Measurements from ENCODE around the gene RHBDD2. TPM values are rescaled to one million over a fixed set of nuclear protein-coding genes. Genes with fewer than 3 reads are reported as not detected.
"Not testable (repeated sequence)": the region's sequence is repeated elsewhere in the genome, so short reads cannot be mapped to it uniquely, and the experiment has no call there.

Gene RHBDD2
- total RNA-seq, 3 donors from 2014 or later: 36.6 to 47.7 (median 39.0) TPM

DNA sequence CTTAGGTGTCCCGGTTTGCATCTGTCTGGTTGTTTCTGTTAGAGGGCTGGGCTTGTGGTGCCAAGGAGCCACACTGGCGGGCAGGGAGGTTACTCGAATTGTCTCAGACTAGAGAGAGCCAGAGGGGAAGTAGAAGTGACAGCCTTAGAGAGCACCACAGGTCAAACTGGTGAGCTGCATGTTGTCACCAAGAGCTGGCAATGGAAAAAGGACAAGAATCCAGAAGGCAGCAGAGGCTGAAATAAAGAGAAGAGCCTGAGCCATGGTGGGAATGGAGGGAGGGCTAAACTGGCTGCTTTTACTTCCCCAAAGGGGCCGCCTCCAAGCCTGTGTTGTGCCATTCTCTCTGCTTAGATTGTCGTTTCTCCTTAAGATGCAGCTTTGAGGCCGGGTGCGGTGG lies 31.1 kb upstream of the RHBDD2 start:
- intact Hi-C loops (cut with DNase I; ENCODE audit: low total_unique reads): loop anchor here (1.0 kb wide), 1 partner anchor 16 kb away; no protein-coding TSS in a partner anchor
- Histone ChIP-seq H3K4me3 (no peak overlapping the region), H3K27me3 (no peaks in the 10 kb centered on the region), H3K36me3 (no peaks in the 10 kb centered on the region), H3K9me3 (no peaks in the 10 kb centered on the region), H3K4me1 (no peaks in the 10 kb centered on the region), H3K27ac (no peak overlapping the region)
- no peak for DNase-seq (ENCODE audit: low spot score in 2 of 2)
- TF ChIP-seq POLR2AphosphoS5 (IDR thresholded peaks at IDR 0.05) (no peak), POLR2A (IDR thresholded peaks at IDR 0.05) (no peak)
- TF ChIP-seq, protein P1, sequence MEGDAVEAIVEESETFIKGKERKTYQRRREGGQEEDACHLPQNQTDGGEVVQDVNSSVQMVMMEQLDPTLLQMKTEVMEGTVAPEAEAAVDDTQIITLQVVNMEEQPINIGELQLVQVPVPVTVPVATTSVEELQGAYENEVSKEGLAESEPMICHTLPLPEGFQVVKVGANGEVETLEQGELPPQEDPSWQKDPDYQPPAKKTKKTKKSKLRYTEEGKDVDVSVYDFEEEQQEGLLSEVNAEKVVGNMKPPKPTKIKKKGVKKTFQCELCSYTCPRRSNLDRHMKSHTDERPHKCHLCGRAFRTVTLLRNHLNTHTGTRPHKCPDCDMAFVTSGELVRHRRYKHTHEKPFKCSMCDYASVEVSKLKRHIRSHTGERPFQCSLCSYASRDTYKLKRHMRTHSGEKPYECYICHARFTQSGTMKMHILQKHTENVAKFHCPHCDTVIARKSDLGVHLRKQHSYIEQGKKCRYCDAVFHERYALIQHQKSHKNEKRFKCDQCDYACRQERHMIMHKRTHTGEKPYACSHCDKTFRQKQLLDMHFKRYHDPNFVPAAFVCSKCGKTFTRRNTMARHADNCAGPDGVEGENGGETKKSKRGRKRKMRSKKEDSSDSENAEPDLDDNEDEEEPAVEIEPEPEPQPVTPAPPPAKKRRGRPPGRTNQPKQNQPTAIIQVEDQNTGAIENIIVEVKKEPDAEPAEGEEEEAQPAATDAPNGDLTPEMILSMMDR (IDR thresholded peaks at IDR 0.05): no peak

DNA sequence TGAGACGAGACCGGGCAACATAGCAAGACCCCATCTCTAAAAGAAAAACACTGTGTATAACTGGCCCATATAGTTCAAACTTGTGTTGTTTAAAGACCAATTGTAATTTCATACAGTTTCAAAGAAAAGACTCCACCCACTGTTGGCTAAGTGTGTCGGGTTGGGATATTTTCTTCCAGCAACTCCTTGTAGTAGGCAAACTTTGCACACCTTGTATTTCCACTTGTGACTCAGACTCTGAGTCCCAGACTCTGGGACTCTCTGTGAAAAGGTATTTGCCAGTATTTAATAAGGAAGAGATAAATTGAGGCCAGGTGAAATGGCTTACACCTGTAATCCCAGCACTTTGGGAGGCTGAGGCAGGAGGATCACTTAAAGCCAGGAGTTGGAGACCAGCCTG lies 29.3 kb upstream of the RHBDD2 start:
- Histone ChIP-seq H3K4me3 (no peak overlapping the region), H3K27me3 (no peaks in the 10 kb centered on the region), H3K36me3 (no peaks in the 10 kb centered on the region), H3K27ac (no peak overlapping the region), H3K4me1 (no peaks in the 10 kb centered on the region), H3K9me3 (no peaks in the 10 kb centered on the region)
- intact Hi-C loops (cut with DNase I; ENCODE audit: low total_unique reads): no loop called here
- no peak for TF ChIP-seq POLR2AphosphoS5 (IDR thresholded peaks at IDR 0.05)
- TF ChIP-seq POLR2A (IDR thresholded peaks at IDR 0.05): no peak
- TF ChIP-seq, protein P1 (IDR thresholded peaks at IDR 0.05): no peak
- DNase-seq (ENCODE audit: low spot score in 2 of 2): no peak

DNA sequence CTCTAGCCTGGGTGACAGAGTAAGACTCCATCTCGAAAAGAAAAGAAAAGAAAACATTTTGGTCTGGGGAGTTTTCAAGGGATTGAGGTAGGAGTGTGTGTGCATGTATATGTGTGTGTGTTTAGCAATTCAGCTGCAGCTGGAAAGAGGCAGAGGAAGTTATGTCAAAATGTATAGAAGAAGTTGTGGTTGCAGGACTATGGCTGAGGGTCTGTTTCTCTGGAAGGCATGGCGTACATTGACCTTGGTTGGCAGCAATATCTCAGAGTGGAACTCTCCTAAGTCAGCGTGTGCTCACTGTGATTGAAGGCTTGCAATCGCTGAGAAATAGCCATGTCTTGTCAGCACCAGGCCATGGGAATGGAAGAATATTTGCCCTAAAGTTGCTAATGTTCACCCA lies 28.6 kb upstream of the RHBDD2 start:
- H3K4me3 ChIP-seq: no peak overlapping the region
- H3K9me3 ChIP-seq: no peaks in the 10 kb centered on the region
- no peaks in the 10 kb centered on the region for H3K36me3 ChIP-seq
- no peak for DNase-seq (ENCODE audit: low spot score in 2 of 2)
- H3K4me1 ChIP-seq: no peaks in the 10 kb centered on the region
- TF ChIP-seq POLR2AphosphoS5 (IDR thresholded peaks at IDR 0.05): no peak
- TF ChIP-seq, protein P1 (IDR thresholded peaks at IDR 0.05): no peak
- TF ChIP-seq POLR2A (IDR thresholded peaks at IDR 0.05): no peak
- H3K27ac ChIP-seq: no peak overlapping the region
- intact Hi-C loops (cut with DNase I; ENCODE audit: low total_unique reads): no loop called here
- H3K27me3 ChIP-seq: no peaks in the 10 kb centered on the region

DNA sequence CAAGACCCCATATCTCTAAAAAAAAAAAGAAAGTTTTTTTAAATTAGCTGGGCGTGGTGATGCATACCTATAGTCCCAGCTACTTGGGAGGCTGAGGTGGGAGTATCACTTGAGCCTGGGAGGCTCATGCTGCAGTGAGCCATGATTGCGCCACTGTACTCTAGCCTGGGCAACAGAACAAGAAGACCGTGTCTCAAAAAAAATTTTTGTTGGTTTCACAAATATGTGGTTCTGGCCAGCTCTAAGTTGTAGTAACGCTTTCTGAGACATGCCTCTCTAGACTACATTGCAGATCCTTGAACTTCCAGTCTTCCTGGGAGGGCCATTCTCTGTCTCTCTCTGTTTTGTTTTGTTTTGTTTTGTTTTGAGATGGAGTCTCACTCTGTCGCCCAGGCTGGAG lies 24.6 kb upstream of the RHBDD2 start:
- TF ChIP-seq POLR2AphosphoS5 (IDR thresholded peaks at IDR 0.05) (no peak), POLR2A (IDR thresholded peaks at IDR 0.05) (no peak)
- TF ChIP-seq, protein P1 (IDR thresholded peaks at IDR 0.05): no peak
- no peak for DNase-seq (ENCODE audit: low spot score in 2 of 2)
- intact Hi-C loops (cut with DNase I; ENCODE audit: low total_unique reads): no loop called here
- Histone ChIP-seq H3K4me3 (no peak overlapping the region), H3K9me3 (no peaks in the 10 kb centered on the region), H3K4me1 (no peaks in the 10 kb centered on the region), H3K27me3 (no peaks in the 10 kb centered on the region), H3K36me3 (no peaks in the 10 kb centered on the region), H3K27ac (no peak overlapping the region)

DNA sequence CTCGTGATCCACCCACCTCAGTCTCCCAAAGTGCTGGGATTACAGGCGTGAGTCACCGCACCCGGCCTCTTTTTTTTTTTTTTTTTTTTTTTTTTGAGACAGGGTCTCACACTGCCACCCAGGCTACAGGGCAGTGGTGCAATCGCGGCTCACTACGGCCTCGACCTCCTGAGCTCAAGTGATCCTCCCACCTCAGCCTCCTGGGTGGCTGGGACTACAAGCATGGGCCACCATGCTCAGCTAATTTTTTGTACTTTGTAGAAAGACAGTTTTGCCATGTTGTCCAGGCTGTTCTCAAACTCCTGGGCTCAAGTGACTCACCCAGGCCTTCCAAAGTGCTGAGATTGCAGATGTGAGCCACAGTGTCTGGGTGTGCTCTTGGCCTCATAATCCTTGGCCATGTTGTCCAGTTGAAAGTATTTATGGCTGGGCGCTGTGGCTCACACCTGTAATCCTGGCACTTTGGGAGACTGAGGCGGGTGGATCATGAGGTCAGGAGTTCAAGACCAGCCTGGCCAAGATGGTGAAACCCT lies 24.0 kb upstream of the RHBDD2 start:
- intact Hi-C loops (cut with DNase I; ENCODE audit: low total_unique reads); H3K4me3 ChIP-seq; H3K36me3 ChIP-seq; DNase-seq (ENCODE audit: low spot score in 2 of 2); H3K9me3 ChIP-seq; H3K27ac ChIP-seq; H3K27me3 ChIP-seq; H3K4me1 ChIP-seq: not testable (repeated sequence)

DNA sequence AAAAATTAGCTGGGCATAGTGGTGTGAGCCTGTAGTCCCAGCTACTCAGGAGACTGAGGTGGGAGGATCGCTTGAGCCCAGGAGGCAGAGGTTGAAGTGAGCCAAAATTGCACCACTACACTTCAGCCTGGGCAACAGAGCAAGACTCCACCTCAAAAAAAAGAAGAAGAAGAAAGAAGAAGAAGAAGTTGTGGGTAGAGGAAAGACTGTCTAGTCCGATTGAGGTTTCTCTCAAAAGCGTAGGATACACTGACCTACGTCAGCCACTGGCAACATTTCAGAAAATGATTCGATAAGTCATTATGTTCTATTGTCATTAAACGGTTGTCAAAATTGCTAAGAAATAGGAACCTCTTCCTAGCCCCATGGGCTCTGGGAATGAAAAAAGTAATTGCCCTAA lies 22.3 kb upstream of the RHBDD2 start:
- intact Hi-C loops (cut with DNase I; ENCODE audit: low total_unique reads): no loop called here
- DNase-seq (ENCODE audit: low spot score in 2 of 2): no peak
- H3K4me1 ChIP-seq: no peaks in the 10 kb centered on the region
- H3K27me3 ChIP-seq: no peaks in the 10 kb centered on the region
- H3K4me3 ChIP-seq: no peak overlapping the region
- H3K9me3 ChIP-seq: no peaks in the 10 kb centered on the region
- no peak overlapping the region for H3K27ac ChIP-seq
- H3K36me3 ChIP-seq: no peaks in the 10 kb centered on the region
- TF ChIP-seq, protein P1 (IDR thresholded peaks at IDR 0.05): no peak
- TF ChIP-seq POLR2A (IDR thresholded peaks at IDR 0.05) (no peak), POLR2AphosphoS5 (IDR thresholded peaks at IDR 0.05) (no peak)

Measured in breast epithelium (tissue), 4 donors.